Stimulated activated CD4-positive, alpha-beta T cell treated with anti-CD3 and anti-CD28 coated beads, TNF-alpha, amount 100 ng/mL, for 1 hour (primary cell): Measurements from ENCODE around the gene LIPM.

Experiments used
- DNase-seq, 3 donors: peaks; one replicate each; pipeline ENCODE4 v3.0.0-alpha.2; 2020; ENCODE audit warnings: low read depth in 3 of 3, low spot score in 1 of 3

LIPM gene

DNA sequence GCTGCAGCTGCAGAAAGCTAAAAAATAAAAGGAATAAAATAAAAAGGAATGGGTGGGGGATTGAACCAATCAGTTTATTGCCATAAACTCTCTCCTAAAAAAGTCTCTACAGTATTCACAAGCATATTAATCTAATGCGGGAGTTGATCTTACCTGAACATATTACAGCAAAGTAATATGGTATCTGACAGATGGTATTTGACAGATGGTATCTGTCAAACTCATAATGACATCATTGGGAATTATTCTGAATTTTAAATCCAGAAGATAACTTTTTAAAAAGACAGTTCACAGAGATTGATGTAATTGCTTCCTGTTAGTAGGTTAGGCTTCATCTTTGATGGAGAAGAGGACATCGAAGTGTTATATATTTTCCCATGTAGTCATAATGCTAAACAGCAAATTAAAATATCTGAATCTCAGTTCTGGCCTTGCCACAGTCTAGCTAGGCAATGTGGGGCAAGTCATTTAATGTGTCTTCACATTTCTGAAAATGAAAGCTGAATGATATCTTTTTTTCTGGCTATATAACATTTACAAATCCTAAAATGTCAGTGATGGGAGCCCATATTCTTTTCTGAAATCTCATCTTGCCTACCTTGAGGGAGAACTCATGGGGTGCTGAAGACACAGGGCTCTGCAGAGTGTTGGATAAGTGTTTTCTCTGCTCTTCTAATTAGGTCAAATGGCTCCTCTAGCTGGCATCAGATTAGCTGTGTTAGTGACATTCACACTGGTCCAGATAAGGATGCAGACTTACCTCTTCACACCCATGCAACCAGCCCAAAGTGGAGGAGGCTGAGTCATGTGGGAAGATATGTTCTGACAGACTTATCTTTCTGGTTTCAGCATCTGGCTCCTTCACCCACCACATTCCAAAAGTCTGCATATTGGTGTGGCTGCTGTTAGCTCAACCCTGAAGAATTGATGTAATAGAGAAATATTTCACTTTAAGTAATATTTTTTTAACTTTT, 2.1 kb upstream of the LIPM start:
- no peak for DNase-seq

- DNase-seq, result no peak
Measured at GRCh38 chr10:88803641-88804040, 1.1 kb downstream of the LIPM start.

GRCh38 chr10:88804083-88804812, 1.7 kb downstream of the LIPM start:
- no peak for DNase-seq

- no peak for DNase-seq
Measured at GRCh38 chr10:88805361-88805760, 2.8 kb downstream of the LIPM start.

- no peak for DNase-seq
Measured at GRCh38 chr10:88805924-88806323, 3.4 kb downstream of the LIPM start.

- DNase-seq, result no peak
Measured at GRCh38 chr10:88809621-88810020, 7.1 kb downstream of the LIPM start.

DNA sequence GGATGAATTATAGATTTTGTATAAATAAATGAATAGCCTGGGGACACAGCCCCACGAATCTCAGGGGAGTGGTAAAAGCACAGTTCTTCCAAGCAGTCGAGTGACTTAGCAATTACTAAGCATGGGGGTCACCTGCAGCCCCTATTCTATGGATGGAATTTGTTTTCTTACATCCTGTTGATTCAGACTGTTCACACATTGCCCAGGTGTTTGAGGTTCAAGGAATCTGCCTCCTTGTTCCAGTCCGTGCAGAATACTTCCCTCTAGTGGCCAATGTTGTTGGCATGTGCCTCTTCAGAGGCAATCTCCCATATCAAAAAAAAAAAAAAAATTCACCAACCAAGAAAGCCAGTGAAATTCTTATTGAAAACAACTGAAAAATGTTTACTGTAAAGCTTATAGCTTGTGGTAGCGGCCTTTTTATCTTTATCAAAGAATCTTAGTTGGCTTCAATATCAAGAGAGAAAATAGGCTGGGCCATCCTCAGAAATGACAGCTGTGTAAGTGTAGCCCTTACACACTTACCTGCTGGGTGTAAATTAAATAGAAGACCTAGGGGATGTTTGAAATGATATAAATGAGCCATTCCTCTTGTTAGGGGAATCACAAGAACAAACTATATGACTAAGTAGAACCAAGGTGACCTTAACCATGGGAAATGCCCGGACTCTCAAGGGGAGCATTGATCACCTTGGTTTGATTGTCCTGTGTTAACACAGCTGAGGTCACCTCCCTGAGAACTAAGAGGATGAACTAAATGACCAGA, 7.8 kb downstream of the LIPM start:
- no peak for DNase-seq

- DNase-seq, result no peak
Measured at GRCh38 chr10:88813200-88813599, 10.7 kb downstream of the LIPM start.

DNA sequence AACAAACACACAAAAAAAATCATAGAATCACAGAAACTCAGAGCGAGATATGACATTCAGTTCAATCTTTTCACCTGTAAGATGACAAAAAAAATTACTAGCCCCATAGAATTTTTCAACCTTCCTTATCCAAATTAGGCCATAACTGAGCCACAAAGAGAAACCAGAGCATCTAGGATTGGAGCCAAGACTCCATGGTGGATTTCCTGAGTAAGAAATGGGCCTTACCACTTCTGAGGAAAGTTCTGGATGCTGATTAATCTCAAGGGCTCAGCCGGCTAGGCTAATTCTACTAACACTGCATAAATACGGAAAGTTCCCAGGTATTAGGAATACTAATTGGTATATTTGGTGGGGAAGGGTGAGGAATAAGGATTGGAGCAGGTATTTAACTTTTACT, 16.8 kb downstream of the LIPM start:
- no peak for DNase-seq

GRCh38 chr10:88820748-88821401, 18.3 kb downstream of the LIPM start:
- no peak for DNase-seq

GRCh38 chr10:88826388-88826787, 23.9 kb downstream of the LIPM start:
- DNase-seq, result no peak

DNA sequence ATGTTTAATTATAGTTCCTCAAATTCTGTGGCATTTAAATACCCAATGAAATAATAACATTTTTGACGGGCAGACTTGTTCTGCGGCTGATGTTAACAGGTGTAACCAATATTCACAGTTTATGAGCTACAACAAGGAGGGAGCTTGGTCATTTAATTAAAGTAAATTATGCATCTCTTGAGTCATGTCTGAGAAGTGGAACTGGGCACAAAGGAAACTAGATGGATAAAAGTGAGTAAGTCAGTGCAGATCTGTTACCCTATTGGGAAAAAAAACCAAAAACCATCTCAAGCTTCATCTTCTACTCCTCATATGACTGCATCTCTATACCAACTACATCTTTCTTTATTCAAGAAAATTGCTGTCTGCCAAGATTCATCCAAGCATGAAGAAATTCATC, 25.1 kb downstream of the LIPM start:
- no peak for DNase-seq

GRCh38 chr10:88828310-88828709, 25.8 kb downstream of the LIPM start:
- DNase-seq, result no peak

DNA sequence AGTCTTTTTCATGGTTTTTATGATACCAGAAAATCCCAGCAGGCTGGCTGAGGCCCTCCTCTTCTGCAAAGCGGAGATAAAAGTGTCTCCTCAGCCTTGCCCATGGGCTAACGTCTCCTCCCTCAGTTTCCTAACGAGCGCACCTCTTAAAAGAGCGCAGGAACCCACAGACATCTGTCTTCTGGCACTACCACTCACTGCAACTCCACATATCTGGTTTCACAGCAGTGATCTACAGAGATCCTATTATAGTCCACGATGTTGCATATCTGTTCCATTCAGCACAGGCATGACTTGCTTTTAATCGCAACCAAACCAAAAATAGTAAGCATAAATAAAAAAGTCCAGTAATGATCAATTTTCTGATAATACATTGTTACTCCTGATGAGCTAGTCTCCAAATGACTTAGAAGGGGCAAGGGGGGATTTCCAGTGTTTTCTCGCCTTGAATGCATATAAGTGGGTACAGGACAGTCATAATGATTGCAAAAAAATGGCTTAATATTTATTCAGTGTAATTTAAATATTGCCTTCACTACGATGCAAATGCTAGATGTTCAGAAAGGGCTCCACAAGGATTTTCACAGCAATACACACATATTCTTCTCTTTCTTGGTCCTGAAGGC, 28.2 kb downstream of the LIPM start:
- DNase-seq, result no peak

DNA sequence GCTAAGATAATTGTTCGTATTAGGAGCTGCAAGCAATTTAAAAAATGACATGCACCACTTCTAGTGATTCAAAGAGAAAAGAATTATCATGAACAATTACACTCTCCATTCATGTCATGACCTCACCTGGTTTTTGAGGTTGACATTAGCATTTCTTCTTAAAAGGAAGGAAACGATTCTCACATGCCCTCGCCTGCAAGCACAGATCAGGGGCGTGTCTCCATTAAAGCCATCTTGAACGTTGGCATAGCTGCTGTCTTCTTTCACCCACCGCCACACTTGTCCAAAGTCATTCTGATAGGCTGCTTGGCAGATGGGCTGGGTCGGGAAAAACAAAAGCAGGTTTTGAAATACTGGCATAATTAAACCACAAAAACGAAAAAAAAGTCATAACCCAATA, 29.2 kb downstream of the LIPM start:
- no peak for DNase-seq

DNA sequence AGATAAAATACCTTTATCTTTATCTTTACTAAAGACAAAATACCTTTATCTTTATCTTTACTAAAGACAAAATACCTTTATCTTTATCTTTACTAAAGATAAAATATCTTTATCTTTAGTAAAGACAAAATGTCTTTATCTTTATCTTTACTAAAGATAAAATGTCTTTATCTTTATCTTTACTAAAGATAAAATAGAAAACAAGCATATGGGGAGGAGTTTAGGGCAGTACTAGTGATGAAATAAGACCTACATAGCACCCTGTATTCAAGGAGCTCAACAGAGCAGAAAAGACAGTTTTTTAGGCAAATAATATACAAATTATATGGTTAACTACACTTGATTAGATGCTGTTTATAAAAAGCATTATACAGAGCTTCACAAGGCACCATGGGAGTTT, 29.8 kb downstream of the LIPM start:
- DNase-seq, result no peak

- DNase-seq, result no peak
Measured at GRCh38 chr10:88833156-88833555, 30.6 kb downstream of the LIPM start.

DNA sequence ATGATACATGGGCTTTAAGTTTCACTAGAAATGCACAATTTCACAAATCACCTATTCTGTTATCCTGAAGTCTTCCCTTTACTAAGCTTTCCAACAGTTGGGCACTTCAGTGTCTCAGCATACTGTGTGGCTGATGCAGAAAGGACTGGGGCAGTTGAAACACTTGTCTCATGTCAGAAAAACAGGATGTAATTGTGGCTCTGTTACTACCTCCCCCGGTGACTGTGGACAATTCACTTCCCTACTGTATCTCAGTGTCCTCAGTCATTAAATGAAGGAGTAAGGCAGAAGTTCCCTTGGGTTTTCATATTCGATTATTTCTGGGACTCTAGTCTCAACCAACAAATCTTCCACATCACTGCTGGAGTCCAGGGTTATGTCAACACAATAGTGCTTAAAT, 31.2 kb downstream of the LIPM start:
- no peak for DNase-seq

GRCh38 chr10:88835096-88835909, 32.8 kb downstream of the LIPM start:
- DNase-seq, result peak; percentile 63 to 78 (median 67)

GRCh38 chr10:88835910-88836221, 33.3 kb downstream of the LIPM start:
- DNase-seq, result no peak
